AG04449 (cell line): ENCODE data around the gene KLF5.

Experiments
- CTCF ChIA-PET: fragments of 350-600 bp; formaldehyde crosslinking; extraction: SDS; loops from one replicate; lab custom pipeline; 2021; ENCODE audit warnings: antibody characterized with exemption; lab: Yijun Ruan, JAX
- POLR2A ChIA-PET: fragments of 400-600, 350-600 bp; formaldehyde crosslinking; extraction: SDS; loops from one replicate; lab custom pipeline; 2020; ENCODE audit warnings: antibody characterized with exemption, inconsistent platforms; lab: Yijun Ruan, JAX
- DNase-seq: peaks from one replicate; pipeline ENCODE4 v3.0.0-alpha.2; 2010; ENCODE audit warnings: low read depth, low spot score
- H3K4me3 ChIP-seq: 2 replicates; pipeline ENCODE4 v1.5.1; 2011; ENCODE audit warnings: low read depth, mild to moderate bottlenecking, control low read depth, low read length
- CTCF ChIP-seq: IDR thresholded peaks from one replicate; pipeline ENCODE4 v1.5.1; 2011; ENCODE audit warnings: mild to moderate bottlenecking, moderate library complexity, low read length, control low read depth, inconsistent platforms; ENCODE audit not compliant: insufficient read depth; ENCODE audit errors: missing control alignments

Gene KLF5

GRCh38 chr13:73072239-73072900 is 13.6 kb downstream of the KLF5 start:
- ChIA-PET POLR2A (interaction anchor here (1.1 kb wide), 1 partner anchor 14 kb away, joined by 3 read pairs; the partner anchor contains the start of gene KLF5), CTCF (interaction anchor here (1.4 kb wide), 1 partner anchor 14 kb away, joined by 3 read pairs; the partner anchor contains the start of gene KLF5)
- H3K4me3 ChIP-seq, result no peak overlapping the region
- no peak for TF ChIP-seq CTCF
- DNase-seq, result no peak

GRCh38 chr13:73073050-73073449 is 14.2 kb downstream of the KLF5 start:
- CTCF ChIA-PET, result no interaction called here
- no peak for DNase-seq
- POLR2A ChIA-PET, result interaction anchor here (1.1 kb wide), 1 partner anchor 15 kb away, joined by 3 read pairs; the partner anchor contains the start of gene KLF5
- H3K4me3 ChIP-seq, result no peak overlapping the region
- no peak for TF ChIP-seq CTCF

GRCh38 chr13:73074014-73074413 is 15.2 kb downstream of the KLF5 start:
- no peak for TF ChIP-seq CTCF
- DNase-seq, result no peak
- CTCF ChIA-PET, result no interaction called here
- POLR2A ChIA-PET, result no interaction called here
- no peak overlapping the region for H3K4me3 ChIP-seq

GRCh38 chr13:73074926-73075325 is 16.1 kb downstream of the KLF5 start:
- ChIA-PET CTCF (no interaction called here), POLR2A (no interaction called here)
- TF ChIP-seq CTCF, result no peak
- H3K4me3 ChIP-seq, result no peak overlapping the region
- no peak for DNase-seq

- no peak for TF ChIP-seq CTCF
- no peak for DNase-seq
- ChIA-PET CTCF (no interaction called here), POLR2A (no interaction called here)
- H3K4me3 ChIP-seq, result no peak overlapping the region
These were observed 16.7 kb downstream of the KLF5 start for GRCh38 chr13:73075546-73075945.

- ChIA-PET CTCF (no interaction called here), POLR2A (no interaction called here)
- no peak overlapping the region for H3K4me3 ChIP-seq
These were observed 17.1 kb downstream of the KLF5 start for GRCh38 chr13:73075954-73076353.

More at GRCh38 chr13:73075954-73076353, 17.1 kb downstream of the KLF5 start:
- TF ChIP-seq CTCF, result no peak
- DNase-seq, result no peak
